ENCODE measurements around the gene ASPM. TPM values are rescaled to one million over a fixed set of nuclear protein-coding genes. Genes with fewer than 3 reads are reported as not detected.

The ASPM gene
- total and polyA plus RNA-seq, 9 of the 15 experiments (the other 6 are each of a cell fraction or from before 2014, with no cell fraction given), result 22.7 to 84.4 (median 46.4) TPM

DNA sequence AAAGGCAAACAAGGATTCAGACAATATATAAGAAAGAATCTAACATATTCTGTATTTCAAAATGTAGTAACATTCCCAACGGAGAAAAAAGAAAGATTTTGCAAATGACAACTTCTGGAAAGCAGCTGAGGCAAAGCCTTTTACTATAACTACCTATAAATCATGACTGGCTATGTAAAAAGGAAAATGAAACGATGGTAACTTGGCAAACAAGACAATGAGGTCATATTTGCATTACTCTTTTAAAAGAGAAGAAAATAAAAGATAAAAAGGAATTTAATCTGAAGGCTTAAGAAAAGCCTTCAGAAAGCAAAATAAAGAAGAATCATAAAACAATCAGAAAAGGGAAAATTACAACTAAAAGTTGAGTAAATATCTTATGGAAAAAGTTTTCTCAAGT lies 25.1 kb upstream of the ASPM start:
- H3K9ac ChIP-seq (ENCODE audit: insufficient read depth in 1 of 2, low read depth in 2 of 2, low read length in 2 of 2), result no peak overlapping the region
- no peak for FAIRE-seq
- 43% methylated on average over 2 of the region's 2 CpGs for WGBS (ENCODE audit: insufficient coverage, low coverage, missing lambda C conversion rate)
- no TSS peak for BruUV-seq (replicated peaks)
- H2AFZ ChIP-seq (ENCODE audit: low read depth, low read length), result no peak overlapping the region
- no peaks in the 10 kb centered on the region for H3K9me3 ChIP-seq (replicated peaks; ENCODE audit: control insufficient read depth, insufficient read depth, low read depth, low read length)
- in situ Hi-C loops (cut with MboI), result no loop called here
- no peak for DNase-seq (ENCODE audit: extremely low read depth in 1 of 4, low spot score in 3 of 4)
- no peaks in the 10 kb centered on the region for H4K20me1 ChIP-seq (replicated peaks; ENCODE audit: control insufficient read depth, insufficient read depth, low read length)
- H3K9me1 ChIP-seq (ENCODE audit: control insufficient read depth, insufficient read depth, low read length), result no peaks in the 10 kb centered on the region
- no peaks in the 10 kb centered on the region for H3K4me1 ChIP-seq (replicated peaks in 1 of 2; ENCODE audit: control insufficient read depth in 2 of 2, insufficient read depth in 2 of 2, low read length in 2 of 2)
- ATAC-seq, result no peak
- H3K4me2 ChIP-seq (ENCODE audit: insufficient read depth, low read length), result no peak overlapping the region
- peaks cover 58% of the 10 kb centered on the region; the same call in 2 of the 3 replicates for H3K36me3 ChIP-seq (ENCODE audit: control insufficient read depth, insufficient read depth, low read length)
- H3K27me3 ChIP-seq (ENCODE audit: control insufficient read depth in 2 of 2, insufficient read depth in 2 of 2, low read length in 2 of 2), result no peaks in the 10 kb centered on the region
- POLR2A ChIA-PET, result interaction anchor here (1.1 kb wide), 1 partner anchor 19 kb away, joined by 3 read pairs; no protein-coding TSS in a partner anchor
- CTCF ChIA-PET (ENCODE audit: low intra/inter-chr PET ratio), result no interaction called here
- no peak overlapping the region for H3K4me3 ChIP-seq
- intact Hi-C loops (cut with micrococcal nuclease), result loop anchor here (10.0 kb wide), 1 partner anchor 1027 kb away; no protein-coding TSS in a partner anchor
- TF ChIP-seq HEY1 (CRISPR knock-in tag; IDR thresholded peaks at IDR 0.05; ENCODE audit: borderline replicate concordance) (no peak), SMARCE1 (IDR thresholded peaks at IDR 0.05) (no peak), HNRNPLL (IDR thresholded peaks at IDR 0.05; ENCODE audit: low read depth, low read length, poor library complexity, severe bottlenecking) (no peak), CBX3 (IDR thresholded peaks at IDR 0.05; ENCODE audit: borderline replicate concordance in 1 of 2, low read length in 2 of 2) (no peak), FIP1L1 (IDR thresholded peaks at IDR 0.05; ENCODE audit: low read depth, low read length, poor library complexity, severe bottlenecking) (no peak), KLF1 (tag; IDR thresholded peaks at IDR 0.05) (no peak), CEBPB (tag; IDR thresholded peaks at IDR 0.05) (no peak), FOXP1 (CRISPR knock-in tag; IDR thresholded peaks at IDR 0.05) (no peak), MEIS2 (IDR thresholded peaks at IDR 0.05; ENCODE audit: partially characterized antibody) (no peak), NFATC3 (IDR thresholded peaks at IDR 0.05) (no peak), EP400 (IDR thresholded peaks at IDR 0.05) (no peak), MAFG (tag; conservative IDR thresholded peaks at IDR 0.05) (no peak), NKRF (IDR thresholded peaks at IDR 0.05; ENCODE audit: borderline replicate concordance) (no peak), CREB1 (IDR thresholded peaks at IDR 0.05) (no peak), CREB1 (CRISPR knock-in tag; IDR thresholded peaks at IDR 0.05) (no peak), PHF8 (IDR thresholded peaks at IDR 0.05; ENCODE audit: borderline replicate concordance, low read length) (no peak)
- TF ChIP-seq, protein P1, sequence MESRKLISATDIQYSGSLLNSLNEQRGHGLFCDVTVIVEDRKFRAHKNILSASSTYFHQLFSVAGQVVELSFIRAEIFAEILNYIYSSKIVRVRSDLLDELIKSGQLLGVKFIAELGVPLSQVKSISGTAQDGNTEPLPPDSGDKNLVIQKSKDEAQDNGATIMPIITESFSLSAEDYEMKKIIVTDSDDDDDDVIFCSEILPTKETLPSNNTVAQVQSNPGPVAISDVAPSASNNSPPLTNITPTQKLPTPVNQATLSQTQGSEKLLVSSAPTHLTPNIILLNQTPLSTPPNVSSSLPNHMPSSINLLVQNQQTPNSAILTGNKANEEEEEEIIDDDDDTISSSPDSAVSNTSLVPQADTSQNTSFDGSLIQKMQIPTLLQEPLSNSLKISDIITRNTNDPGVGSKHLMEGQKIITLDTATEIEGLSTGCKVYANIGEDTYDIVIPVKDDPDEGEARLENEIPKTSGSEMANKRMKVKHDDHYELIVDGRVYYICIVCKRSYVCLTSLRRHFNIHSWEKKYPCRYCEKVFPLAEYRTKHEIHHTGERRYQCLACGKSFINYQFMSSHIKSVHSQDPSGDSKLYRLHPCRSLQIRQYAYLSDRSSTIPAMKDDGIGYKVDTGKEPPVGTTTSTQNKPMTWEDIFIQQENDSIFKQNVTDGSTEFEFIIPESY (CRISPR knock-in tag; IDR thresholded peaks at IDR 0.05), result no peak
- no peaks in the 10 kb centered on the region for H3K79me2 ChIP-seq (ENCODE audit: control insufficient read depth, insufficient read depth, low read length)
- no peak overlapping the region for H3K27ac ChIP-seq (ENCODE audit: extremely low read depth, low read depth, low read length)
